ENCODE results near the gene KCTD5.

DNA sequence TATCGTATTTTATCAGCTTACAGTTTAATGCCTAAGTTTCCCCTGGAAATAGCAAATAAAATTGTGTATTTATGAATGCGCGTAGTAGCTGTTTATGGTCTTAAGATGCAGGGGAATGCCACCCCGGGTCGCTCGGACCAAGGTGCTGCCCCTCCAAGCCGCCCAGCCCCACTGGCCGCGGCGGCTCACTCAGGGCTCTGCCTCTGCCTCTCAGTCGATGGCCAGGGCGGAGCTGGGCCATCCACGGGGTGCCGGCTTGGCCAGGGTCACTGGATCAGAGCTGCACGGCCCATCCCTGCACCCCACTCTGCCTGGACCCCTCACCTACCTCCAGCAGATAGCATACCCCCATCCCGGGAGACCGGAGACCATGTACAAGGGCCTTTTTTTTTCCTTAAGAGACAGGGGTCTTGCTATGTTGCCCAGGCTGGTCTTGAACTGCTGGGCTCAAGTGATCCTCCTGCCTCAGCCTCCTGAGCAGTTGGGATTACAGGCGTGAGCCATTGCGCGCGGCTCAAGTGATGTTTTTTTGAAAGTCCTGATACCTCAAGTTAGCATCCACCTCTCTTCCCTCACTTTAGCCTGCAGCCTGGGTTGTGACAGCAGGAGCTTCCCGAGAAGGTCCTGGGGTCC is 26.7 kb downstream of the KCTD5 start:
- TF ChIP-seq, protein P1, sequence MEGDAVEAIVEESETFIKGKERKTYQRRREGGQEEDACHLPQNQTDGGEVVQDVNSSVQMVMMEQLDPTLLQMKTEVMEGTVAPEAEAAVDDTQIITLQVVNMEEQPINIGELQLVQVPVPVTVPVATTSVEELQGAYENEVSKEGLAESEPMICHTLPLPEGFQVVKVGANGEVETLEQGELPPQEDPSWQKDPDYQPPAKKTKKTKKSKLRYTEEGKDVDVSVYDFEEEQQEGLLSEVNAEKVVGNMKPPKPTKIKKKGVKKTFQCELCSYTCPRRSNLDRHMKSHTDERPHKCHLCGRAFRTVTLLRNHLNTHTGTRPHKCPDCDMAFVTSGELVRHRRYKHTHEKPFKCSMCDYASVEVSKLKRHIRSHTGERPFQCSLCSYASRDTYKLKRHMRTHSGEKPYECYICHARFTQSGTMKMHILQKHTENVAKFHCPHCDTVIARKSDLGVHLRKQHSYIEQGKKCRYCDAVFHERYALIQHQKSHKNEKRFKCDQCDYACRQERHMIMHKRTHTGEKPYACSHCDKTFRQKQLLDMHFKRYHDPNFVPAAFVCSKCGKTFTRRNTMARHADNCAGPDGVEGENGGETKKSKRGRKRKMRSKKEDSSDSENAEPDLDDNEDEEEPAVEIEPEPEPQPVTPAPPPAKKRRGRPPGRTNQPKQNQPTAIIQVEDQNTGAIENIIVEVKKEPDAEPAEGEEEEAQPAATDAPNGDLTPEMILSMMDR (conservative IDR thresholded peaks at IDR 0.05; ENCODE audit: low read depth in 2 of 2): no peak
- TF ChIP-seq EZH2 (IDR thresholded peaks at IDR 0.05; ENCODE audit: low read depth, unreplicated experiment): no peak
- TF ChIP-seq POLR2AphosphoS5 (IDR thresholded peaks at IDR 0.05; ENCODE audit: low read depth): no peak
- no peak for TF ChIP-seq EZH2phosphoT487 (IDR thresholded peaks at IDR 0.05; ENCODE audit: unreplicated experiment)
- no peak for TF ChIP-seq NANOG (IDR thresholded peaks at IDR 0.05; ENCODE audit: borderline replicate concordance)
- TF ChIP-seq CREB1 (CRISPR knock-in tag; IDR thresholded peaks at IDR 0.05; ENCODE audit: low read depth): no peak
- TF ChIP-seq, protein P2, sequence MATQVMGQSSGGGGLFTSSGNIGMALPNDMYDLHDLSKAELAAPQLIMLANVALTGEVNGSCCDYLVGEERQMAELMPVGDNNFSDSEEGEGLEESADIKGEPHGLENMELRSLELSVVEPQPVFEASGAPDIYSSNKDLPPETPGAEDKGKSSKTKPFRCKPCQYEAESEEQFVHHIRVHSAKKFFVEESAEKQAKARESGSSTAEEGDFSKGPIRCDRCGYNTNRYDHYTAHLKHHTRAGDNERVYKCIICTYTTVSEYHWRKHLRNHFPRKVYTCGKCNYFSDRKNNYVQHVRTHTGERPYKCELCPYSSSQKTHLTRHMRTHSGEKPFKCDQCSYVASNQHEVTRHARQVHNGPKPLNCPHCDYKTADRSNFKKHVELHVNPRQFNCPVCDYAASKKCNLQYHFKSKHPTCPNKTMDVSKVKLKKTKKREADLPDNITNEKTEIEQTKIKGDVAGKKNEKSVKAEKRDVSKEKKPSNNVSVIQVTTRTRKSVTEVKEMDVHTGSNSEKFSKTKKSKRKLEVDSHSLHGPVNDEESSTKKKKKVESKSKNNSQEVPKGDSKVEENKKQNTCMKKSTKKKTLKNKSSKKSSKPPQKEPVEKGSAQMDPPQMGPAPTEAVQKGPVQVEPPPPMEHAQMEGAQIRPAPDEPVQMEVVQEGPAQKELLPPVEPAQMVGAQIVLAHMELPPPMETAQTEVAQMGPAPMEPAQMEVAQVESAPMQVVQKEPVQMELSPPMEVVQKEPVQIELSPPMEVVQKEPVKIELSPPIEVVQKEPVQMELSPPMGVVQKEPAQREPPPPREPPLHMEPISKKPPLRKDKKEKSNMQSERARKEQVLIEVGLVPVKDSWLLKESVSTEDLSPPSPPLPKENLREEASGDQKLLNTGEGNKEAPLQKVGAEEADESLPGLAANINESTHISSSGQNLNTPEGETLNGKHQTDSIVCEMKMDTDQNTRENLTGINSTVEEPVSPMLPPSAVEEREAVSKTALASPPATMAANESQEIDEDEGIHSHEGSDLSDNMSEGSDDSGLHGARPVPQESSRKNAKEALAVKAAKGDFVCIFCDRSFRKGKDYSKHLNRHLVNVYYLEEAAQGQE (IDR thresholded peaks at IDR 0.05; ENCODE audit: unreplicated experiment): no peak
- no peak for TF ChIP-seq JUNB (IDR thresholded peaks at IDR 0.05; ENCODE audit: unreplicated experiment)

Measured in GM23338 (cell line).